H1 (cell line): ENCODE results near the gene DPYSL3. TPM values are rescaled to one million over a fixed set of nuclear protein-coding genes. Genes with fewer than 3 reads are reported as not detected.

Experiments used
- CTCF ChIA-PET: fragments of 300-600 bp; sonication (Branson Sonifier 250); formaldehyde crosslinking; loops from one replicate; lab custom pipeline; 2021; ENCODE audit not compliant: partially characterized antibody; lab: Charles Lee
- POLR2A ChIA-PET: fragments of 300-600 bp; sonication (Branson Sonifier 250); formaldehyde crosslinking; loops from one replicate; lab custom pipeline; 2021; ENCODE audit warnings: inconsistent platforms; ENCODE audit not compliant: partially characterized antibody; lab: Charles Lee
- DNase-seq, 2 experiments: peaks; one replicate each; pipeline versions ENCODE4 v3.0.0 to v3.0.0-alpha.2; 2010 to 2022; ENCODE audit warnings: low spot score in 2 of 2, low read depth in 1 of 2, mixed read lengths in 1 of 2
- FAIRE-seq: peaks from 2 replicates; lab custom pipeline; 2011; peaks lifted over from hg19 to GRCh38; lab: Jason Lieb, UNC
- H2AFZ ChIP-seq: 2 replicates; pipeline ENCODE4 v1.8.1; 2012; ENCODE audit warnings: low read length, inconsistent platforms
- H2AK5ac ChIP-seq: 2 replicates; pipeline ENCODE4 v1.6.1; 2013; ENCODE audit warnings: low read depth, low read length
- H2BK120ac ChIP-seq: replicated peaks from 2 replicates; pipeline ENCODE3; 2013; ENCODE audit warnings: low read depth, low read length, inconsistent platforms
- H2BK12ac ChIP-seq: 2 replicates; pipeline ENCODE4 v1.6.1; 2013; ENCODE audit warnings: low read depth, low read length
- H2BK15ac ChIP-seq: 2 replicates; pipeline ENCODE4 v1.6.1; 2013; ENCODE audit warnings: low read length
- H2BK20ac ChIP-seq: 2 replicates; pipeline ENCODE4 v1.6.1; 2013; ENCODE audit warnings: low read length
- H2BK5ac ChIP-seq: 2 replicates; pipeline ENCODE4 v1.6.1; 2013; ENCODE audit warnings: low read depth, low read length
- H3K14ac ChIP-seq: 2 replicates; pipeline ENCODE4 v1.6.1; 2013; ENCODE audit warnings: inconsistent platforms; ENCODE audit not compliant: insufficient read length
- H3K18ac ChIP-seq: 2 replicates; pipeline ENCODE4 v1.6.1; 2013; ENCODE audit warnings: low read length; ENCODE audit errors: extremely low read depth
- H3K23ac ChIP-seq: 2 replicates; pipeline ENCODE4 v1.6.1; 2013; ENCODE audit warnings: inconsistent platforms; ENCODE audit not compliant: insufficient read length
- H3K23me2 ChIP-seq: 2 replicates; pipeline ENCODE4 v1.6.1; 2013; ENCODE audit warnings: low read depth, low read length
- H3K27ac ChIP-seq: 2 replicates; pipeline ENCODE4 v1.6.1; 2011; ENCODE audit warnings: low read depth, low read length, inconsistent platforms
- H3K27me3 ChIP-seq, 4 experiments: replicated peaks in 1 of 4; 1 replicate in 1 of 4; 2 replicates in 3 of 4; pipeline versions ENCODE4 v1.6.1 to v1.8.1; 2011 to 2013; ENCODE audit warnings: low read length in 3 of 4, mild to moderate bottlenecking in 3 of 4, inconsistent platforms in 2 of 4, mixed read lengths in 2 of 4, moderate library complexity in 1 of 4; ENCODE audit not compliant: control insufficient read depth in 3 of 4, insufficient read depth in 3 of 4; ENCODE audit errors: extremely low read depth in 1 of 4
- H3K36me3 ChIP-seq, 4 experiments: 2 replicates each; pipeline versions ENCODE4 v1.6.1 to v1.8.1; 2011 to 2013; ENCODE audit warnings: mild to moderate bottlenecking in 4 of 4, low read length in 3 of 4, moderate library complexity in 2 of 4, control low read depth in 1 of 4, inconsistent platforms in 1 of 4; ENCODE audit not compliant: insufficient read depth in 4 of 4, control insufficient read depth in 2 of 4
- H3K4ac ChIP-seq: replicated peaks from 2 replicates; pipeline ENCODE3; 2013; ENCODE audit warnings: low read length, low read depth, mixed read lengths, inconsistent platforms; ENCODE audit not compliant: insufficient read length
- H3K4me1 ChIP-seq, 4 experiments: replicated peaks in 1 of 4; 1 replicate in 1 of 4; 2 replicates in 3 of 4; pipeline versions ENCODE4 v1.6.1 to v1.8.1; 2011 to 2013; ENCODE audit warnings: low read length in 3 of 4, inconsistent platforms in 2 of 4, mixed read lengths in 1 of 4; ENCODE audit not compliant: insufficient read depth in 4 of 4, control insufficient read depth in 3 of 4
- H3K4me2 ChIP-seq, 2 experiments: 2 replicates each; pipeline versions ENCODE4 v1.6.1 to v1.8.1; 2011 to 2013; ENCODE audit warnings: low read depth in 2 of 2, low read length in 2 of 2, control low read depth in 1 of 2, inconsistent platforms in 1 of 2, mild to moderate bottlenecking in 1 of 2; ENCODE audit not compliant: insufficient read depth in 1 of 2
- H3K4me3 ChIP-seq, 4 experiments: fragments of 200-600, 300-600 bp in 1 of 4; sonication (generic), shearing (Covaris generic), sonication (Bioruptor Twin) in 1 of 4; 2 replicates each; pipeline versions ENCODE4 v1.5.1 to v1.8.1; 2011 to 2016; ENCODE audit warnings: low read length in 4 of 4, low read depth in 3 of 4, control low read depth in 2 of 4, inconsistent platforms in 2 of 4, mild to moderate bottlenecking in 2 of 4, mixed read lengths in 1 of 4, moderate library complexity in 1 of 4; ENCODE audit not compliant: insufficient read depth in 2 of 4; ENCODE audit errors: extremely low read depth in 1 of 4
- H3K56ac ChIP-seq: replicated peaks from 2 replicates; pipeline ENCODE3; 2013; ENCODE audit warnings: low read depth, mild to moderate bottlenecking, mixed read lengths, low read length, inconsistent platforms; ENCODE audit not compliant: insufficient read length
- H3K79me1 ChIP-seq: 2 replicates; pipeline ENCODE4 v1.6.1; 2013; ENCODE audit warnings: low read depth, low read length, control low read depth
- H3K79me2 ChIP-seq, 2 experiments: 2 replicates each; pipeline versions ENCODE4 v1.6.1 to v1.8.1; 2012 to 2013; ENCODE audit warnings: low read length in 2 of 2, mild to moderate bottlenecking in 2 of 2, inconsistent platforms in 1 of 2; ENCODE audit not compliant: insufficient read depth in 2 of 2, control insufficient read depth in 1 of 2
- H3K9ac ChIP-seq, 4 experiments: replicated peaks in 1 of 4; 1 replicate in 1 of 4; 2 replicates in 3 of 4; pipeline versions ENCODE4 v1.6.1 to v1.8.1; 2011 to 2013; ENCODE audit warnings: low read depth in 3 of 4, low read length in 3 of 4, control low read depth in 2 of 4, mild to moderate bottlenecking in 2 of 4, moderate library complexity in 2 of 4, inconsistent platforms in 1 of 4; ENCODE audit errors: extremely low read depth in 1 of 4
- H3K9me3 ChIP-seq, 2 experiments: 2 replicates each; pipeline versions ENCODE4 v1.6.1 to v1.8.1; 2012 to 2013; ENCODE audit warnings: mild to moderate bottlenecking in 2 of 2, moderate library complexity in 2 of 2, control low read depth in 1 of 2, inconsistent platforms in 1 of 2, low read depth in 1 of 2, low read length in 1 of 2, mixed read lengths in 1 of 2; ENCODE audit not compliant: insufficient read depth in 2 of 2
- H4K20me1 ChIP-seq, 2 experiments: replicated peaks in 1 of 2; 2 replicates each; pipeline versions ENCODE3 to v1.8.1; 2011 to 2013; ENCODE audit warnings: inconsistent platforms in 2 of 2, low read length in 2 of 2, mild to moderate bottlenecking in 1 of 2; ENCODE audit not compliant: insufficient read depth in 2 of 2, control insufficient read depth in 1 of 2
- H4K5ac ChIP-seq: 2 replicates; pipeline ENCODE4 v1.6.1; 2013; ENCODE audit warnings: low read length, low read depth, mixed read lengths, inconsistent platforms; ENCODE audit not compliant: insufficient read length
- H4K8ac ChIP-seq: 2 replicates; pipeline ENCODE4 v1.8.0; 2013; ENCODE audit warnings: mild to moderate bottlenecking, moderate library complexity, low read length, inconsistent platforms; ENCODE audit not compliant: insufficient read depth; ENCODE audit errors: extremely low read depth
- H4K91ac ChIP-seq: replicated peaks from 2 replicates; pipeline ENCODE3; 2013; ENCODE audit warnings: low read length, mixed read lengths, inconsistent platforms; ENCODE audit not compliant: insufficient read length
- CBX5 ChIP-seq: fragments of 300-800, 300-1000 bp; sonication (generic); IDR thresholded peaks from 2 replicates; pipeline ENCODE4 v1.7.1; 2016; ENCODE audit warnings: antibody characterized with exemption, low read length, low read depth
- CHD2 ChIP-seq: IDR thresholded peaks from 2 replicates; pipeline ENCODE4 v1.6.1; 2012; ENCODE audit warnings: low read length, improper control_type of control experiment
- EP300 ChIP-seq, 2 experiments: IDR thresholded peaks; 1 replicate in 1 of 2; 2 replicates in 1 of 2; pipeline ENCODE4 v1.6.1; 2011 to 2012; ENCODE audit warnings: low read depth in 2 of 2, low read length in 2 of 2, mild to moderate bottlenecking in 2 of 2, borderline replicate concordance in 1 of 2, inconsistent platforms in 1 of 2, moderate library complexity in 1 of 2
- FOSL1 ChIP-seq: IDR thresholded peaks from 2 replicates; pipeline ENCODE4 v1.6.1; 2011; ENCODE audit warnings: mild to moderate bottlenecking, low read depth, low read length, moderate library complexity; ENCODE audit not compliant: insufficient read depth
- JUN ChIP-seq: IDR thresholded peaks from 2 replicates; pipeline ENCODE4 v1.6.1; 2011; ENCODE audit warnings: low read depth, mild to moderate bottlenecking, improper control_type of control experiment, low read length
- POU5F1 ChIP-seq: IDR thresholded peaks from 2 replicates; pipeline ENCODE4 v1.6.1; 2011; ENCODE audit warnings: low read depth, mild to moderate bottlenecking, low read length, moderate library complexity
- SIRT6 ChIP-seq: IDR thresholded peaks from one replicate; pipeline ENCODE4 v1.7.1; 2012; ENCODE audit warnings: low read length, inconsistent platforms
- TAF1 ChIP-seq: IDR thresholded peaks from 2 replicates; pipeline ENCODE4 v1.6.1; 2011; ENCODE audit warnings: mild to moderate bottlenecking, low read depth, low read length
- WGBS, 2 experiments: shearing (Covaris generic) in 1 of 2; methylation state at CpG; one replicate each; pipeline versions ENCODE4 v1.1.6 to v1.1.7; 2013 to 2015; ENCODE audit warnings: low lambda C conversion rate in 2 of 2, mixed read lengths in 2 of 2, inconsistent platforms in 1 of 2, low coverage in 1 of 2, missing lambda C conversion rate in 1 of 2; ENCODE audit not compliant: insufficient replicate concordance in 2 of 2, insufficient coverage in 1 of 2, insufficient read length in 1 of 2; ENCODE audit errors: extremely low coverage in 1 of 2, missing lambda C conversion rate in 1 of 2; 5-methylcytosine and 5-hydroxymethylcytosine counted together
- polyA plus RNA-seq, 7 experiments: library from polyadenylated mRNA; depleted of rRNA in 3 of 7; stranded (reverse) in 5 of 7; unstranded in 2 of 7; fragments of >200 nt in 5 of 7; fragments of 200-250 nt in 2 of 7; gene quantifications; 1 replicate in 5 of 7; 2 replicates in 1 of 7; 4 replicates in 1 of 7; pipeline versions ENCODE4 v1.2.1 to v1.2.3, GENCODE V29; 2011 to 2013; ENCODE audit warnings: missing spikeins in 2 of 7, mixed read lengths in 2 of 7
- total RNA-seq: library from RNA; stranded (reverse); fragmentation: NEBNext Ultra II Directional; extraction: Animal tissue kit (Norgen Biotek cat#: 25700); gene quantifications from 2 replicates; pipeline ENCODE4 v1.2.1, GENCODE V29; 2021
- TF ChIP-seq, protein P1 (sequence below): IDR thresholded peaks from 2 replicates; pipeline ENCODE4 v1.6.1; 2012; ENCODE audit warnings: low read length, inconsistent platforms
- TF ChIP-seq, protein P2 (sequence below): IDR thresholded peaks from 2 replicates; pipeline ENCODE4 v1.6.1; 2012; ENCODE audit warnings: inconsistent platforms

The DPYSL3 gene
- total and polyA plus RNA-seq, 2 of the 8 experiments (the other 6 are each of a cell fraction or from before 2014, with no cell fraction given): 268 to 387 TPM

DNA sequence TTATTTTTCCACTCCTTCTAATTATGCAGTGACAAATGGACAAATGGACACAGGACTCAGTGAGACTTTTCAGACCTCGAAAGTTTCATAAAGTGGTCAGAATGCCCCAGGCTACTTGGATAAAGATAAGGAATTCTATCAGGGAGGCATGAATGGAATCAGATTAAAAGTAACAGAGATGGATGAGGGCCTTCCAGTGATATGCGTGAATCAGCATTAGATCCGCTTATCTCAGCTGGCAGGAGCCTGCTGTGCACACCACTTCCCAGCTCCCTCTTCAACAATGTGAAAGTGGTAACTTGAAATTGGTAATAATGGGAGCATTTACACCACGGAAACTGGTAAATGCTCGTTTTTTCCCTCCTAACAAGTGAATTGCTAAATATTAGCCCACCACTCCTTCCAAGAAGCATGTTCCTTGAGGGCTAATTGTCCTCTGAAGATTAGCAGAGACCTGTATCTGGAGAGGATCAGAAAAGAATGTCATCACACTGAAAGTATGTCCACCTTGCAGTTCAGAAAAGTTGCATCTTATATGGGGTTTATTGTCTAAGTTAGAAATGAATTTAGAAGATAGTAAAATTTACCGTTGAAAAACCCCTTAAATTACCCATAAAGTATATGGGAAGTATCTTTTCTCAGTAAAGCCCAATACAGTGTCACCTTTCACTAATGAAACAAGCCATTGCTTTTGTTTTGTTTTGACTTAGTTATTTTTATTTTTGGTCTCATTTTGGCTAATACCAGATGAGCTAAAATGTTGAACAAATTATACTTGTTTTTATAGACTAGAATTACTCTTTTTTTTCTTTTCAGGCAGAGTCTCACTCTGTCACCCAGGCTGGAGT lies 125.3 kb downstream of the DPYSL3 start:
- Histone ChIP-seq H3K4me1 (peaks cover 8 to 20% (median 14%) of the 10 kb centered on the region in 4 experiments; a peak in 6 of 7 replicates), H3K9me3 (peaks cover under 1 to 2% of the 10 kb centered on the region in 2 experiments; a peak in 1 of 4 replicates), H3K23ac (no peak overlapping the region), H3K4me3 (no peak overlapping the region), H3K4me2 (no peak overlapping the region), H3K18ac (no peak overlapping the region), H3K27ac (no peak overlapping the region), H3K14ac (no peak overlapping the region), H4K5ac (no peak overlapping the region), H4K8ac (no peak overlapping the region), H2BK15ac (no peak overlapping the region), H3K9ac (no peak overlapping the region), H2AK5ac (no peak overlapping the region), H3K23me2 (no peaks in the 10 kb centered on the region), H3K79me2 (no peaks in the 10 kb centered on the region), H2BK12ac (no peak overlapping the region), H3K27me3 (no peaks in the 10 kb centered on the region; a peak in 1 of 7 replicates), H2BK5ac (no peak overlapping the region), H2BK120ac (no peak overlapping the region), H2AFZ (no peak overlapping the region), H4K20me1 (no peaks in the 10 kb centered on the region), H3K36me3 (no peaks in the 10 kb centered on the region), H4K91ac (no peak overlapping the region), H3K4ac (no peak overlapping the region), H2BK20ac (no peak overlapping the region), H3K56ac (no peak overlapping the region), H3K79me1 (no peaks in the 10 kb centered on the region)
- CTCF ChIA-PET: interaction anchor here (0.6 to 3.1 kb wide), 6 partner anchors 7 to 212 kb away, joined by 3 to 24 read pairs (median 4); no protein-coding TSS in a partner anchor
- no peak for DNase-seq
- no peak for FAIRE-seq
- POLR2A ChIA-PET: no interaction called here
- 81% methylated on average over 6 of the region's 6 CpGs; no CpG with 5 or more reads in 1 of the 2 experiments for WGBS, 2 experiments
- TF ChIP-seq TAF1 (no peak), EP300 (IDR thresholded peaks at IDR 0.05; ENCODE audit: borderline replicate concordance in 1 of 2, low read depth in 2 of 2, low read length in 2 of 2) (no peak), FOSL1 (no peak), CHD2 (no peak), CBX5 (no peak), SIRT6 (no peak), JUN (no peak), POU5F1 (no peak)
- TF ChIP-seq, protein P1, sequence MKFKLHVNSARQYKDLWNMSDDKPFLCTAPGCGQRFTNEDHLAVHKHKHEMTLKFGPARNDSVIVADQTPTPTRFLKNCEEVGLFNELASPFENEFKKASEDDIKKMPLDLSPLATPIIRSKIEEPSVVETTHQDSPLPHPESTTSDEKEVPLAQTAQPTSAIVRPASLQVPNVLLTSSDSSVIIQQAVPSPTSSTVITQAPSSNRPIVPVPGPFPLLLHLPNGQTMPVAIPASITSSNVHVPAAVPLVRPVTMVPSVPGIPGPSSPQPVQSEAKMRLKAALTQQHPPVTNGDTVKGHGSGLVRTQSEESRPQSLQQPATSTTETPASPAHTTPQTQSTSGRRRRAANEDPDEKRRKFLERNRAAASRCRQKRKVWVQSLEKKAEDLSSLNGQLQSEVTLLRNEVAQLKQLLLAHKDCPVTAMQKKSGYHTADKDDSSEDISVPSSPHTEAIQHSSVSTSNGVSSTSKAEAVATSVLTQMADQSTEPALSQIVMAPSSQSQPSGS: no peak
- TF ChIP-seq, protein P2, sequence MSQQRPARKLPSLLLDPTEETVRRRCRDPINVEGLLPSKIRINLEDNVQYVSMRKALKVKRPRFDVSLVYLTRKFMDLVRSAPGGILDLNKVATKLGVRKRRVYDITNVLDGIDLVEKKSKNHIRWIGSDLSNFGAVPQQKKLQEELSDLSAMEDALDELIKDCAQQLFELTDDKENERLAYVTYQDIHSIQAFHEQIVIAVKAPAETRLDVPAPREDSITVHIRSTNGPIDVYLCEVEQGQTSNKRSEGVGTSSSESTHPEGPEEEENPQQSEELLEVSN: no peak
